GM18498 (cell line): ENCODE results near the gene FRMD8.
A peak's percentile ranks its signal among the peaks of the same experiment; 100 is the strongest.

Experiments used
- ATAC-seq: cut with Tn5 transposase; IDR thresholded peaks from one replicate; pipeline ENCODE4 v1.9.1; 2021; ENCODE audit warnings: mild to moderate bottlenecking, moderate library complexity; ENCODE audit not compliant: unreplicated experiment

FRMD8 gene

GRCh38 chr11:65422633-65423515 lies 36.4 kb downstream of the FRMD8 start, which contains the start of gene NEAT1:
Gene NEAT1 (plus strand): TSS chr11:65422798.
- peak; percentile 11 for ATAC-seq

GRCh38 chr11:65423516-65424204 lies 37.2 kb downstream of the FRMD8 start:
- ATAC-seq = no peak

GRCh38 chr11:65424205-65425104 lies 38.0 kb downstream of the FRMD8 start:
- ATAC-seq = no peak

GRCh38 chr11:65425105-65425970 lies 38.9 kb downstream of the FRMD8 start:
- ATAC-seq = no peak

- no peak for ATAC-seq
These were observed 39.8 kb downstream of the FRMD8 start for GRCh38 chr11:65425971-65426838.

GRCh38 chr11:65426839-65427690 lies 40.6 kb downstream of the FRMD8 start:
- no peak for ATAC-seq

- no peak for ATAC-seq
These were observed 41.5 kb downstream of the FRMD8 start for GRCh38 chr11:65427691-65428577.

- ATAC-seq = no peak
These were observed 42.2 kb downstream of the FRMD8 start for GRCh38 chr11:65428578-65429067.

GRCh38 chr11:65429068-65429681 lies 42.7 kb downstream of the FRMD8 start:
- ATAC-seq = no peak

GRCh38 chr11:65429724-65430405 lies 43.4 kb downstream of the FRMD8 start:
- ATAC-seq = no peak

- ATAC-seq = no peak
These were observed 44.2 kb downstream of the FRMD8 start for GRCh38 chr11:65430406-65431217.

GRCh38 chr11:65431451-65432099 lies 45.1 kb downstream of the FRMD8 start:
- peak; percentile 34 for ATAC-seq

- no peak for ATAC-seq
These were observed 45.7 kb downstream of the FRMD8 start for GRCh38 chr11:65432100-65432650.
